ENCODE data around the gene TMEM203.

DNA sequence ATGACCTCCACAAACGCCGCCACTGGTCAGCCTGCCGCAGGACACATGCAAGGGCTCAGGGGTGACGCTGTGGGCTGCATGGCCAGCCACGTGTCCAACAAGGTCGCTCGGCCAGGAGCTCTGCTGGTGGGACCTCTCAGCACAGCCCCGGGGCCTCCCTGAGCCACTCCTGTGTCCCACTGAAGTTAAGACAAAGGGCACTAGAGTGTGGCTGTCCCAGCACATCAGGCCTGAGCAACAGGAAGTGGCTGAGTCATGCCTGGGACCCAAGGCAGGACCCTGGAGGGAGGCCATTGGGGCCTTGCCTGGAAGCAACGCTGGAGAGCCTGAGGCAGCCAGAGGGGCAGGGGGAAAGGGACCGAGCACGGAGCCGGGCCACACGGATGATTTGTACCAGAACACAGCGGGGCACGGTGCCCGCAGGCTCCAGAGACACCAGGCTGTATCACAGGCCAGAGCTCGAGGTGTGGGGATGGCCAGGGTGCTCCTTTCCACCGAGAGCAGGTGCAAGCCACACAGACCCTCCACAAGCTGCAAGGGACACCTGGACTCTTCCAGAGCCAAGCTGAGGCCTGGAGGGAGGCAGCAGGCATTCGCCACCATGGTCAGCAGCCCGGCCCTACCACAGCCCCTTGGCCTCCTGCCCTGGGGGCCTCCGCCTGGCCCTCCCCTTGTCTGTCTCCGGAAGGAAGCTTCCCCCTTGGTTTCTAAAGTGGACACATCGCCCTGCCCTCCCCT, 27.1 kb downstream of the TMEM203 start:
- TF ChIP-seq CTCF (IDR thresholded peaks at IDR 0.05 in 4 of 5, conservative IDR thresholded peaks at IDR 0.05 in 1 of 5) (no peak), POLR2A (IDR thresholded peaks at IDR 0.05) (no peak)

All from gastrocnemius medialis (tissue), 4 donors.